Measurements from ENCODE around the gene WDR53. TPM values are rescaled to one million over a fixed set of nuclear protein-coding genes. Genes with fewer than 3 reads are reported as not detected.
"Not testable (repeated sequence)": the region's sequence is repeated elsewhere in the genome, so short reads cannot be mapped to it uniquely, and the experiment has no call there.

WDR53 gene
- 10 to 100 TPM in 1 of 4 donors, 1 to 10 TPM in 3; 2.5 to 12.6 (median 5.5) TPM for total RNA-seq

- Histone ChIP-seq H3K4me3 (peak within 1 kb of the TSS; percentile 80 to 99 (median 88)), H3K27ac (peak within 1 kb of the TSS; percentile 93 to 96 (median 94)), H3K27me3 (no peaks in the 10 kb centered on the region), H3K4me1 (peaks cover 8 to 63% (median 17%) of the 10 kb centered on the region in 3 donors), H3K9me3 (no peaks in the 10 kb centered on the region), H3K36me3 (peaks cover 0 to 11% (median 0%) of the 10 kb centered on the region in 3 donors)
- TF ChIP-seq, protein P1, sequence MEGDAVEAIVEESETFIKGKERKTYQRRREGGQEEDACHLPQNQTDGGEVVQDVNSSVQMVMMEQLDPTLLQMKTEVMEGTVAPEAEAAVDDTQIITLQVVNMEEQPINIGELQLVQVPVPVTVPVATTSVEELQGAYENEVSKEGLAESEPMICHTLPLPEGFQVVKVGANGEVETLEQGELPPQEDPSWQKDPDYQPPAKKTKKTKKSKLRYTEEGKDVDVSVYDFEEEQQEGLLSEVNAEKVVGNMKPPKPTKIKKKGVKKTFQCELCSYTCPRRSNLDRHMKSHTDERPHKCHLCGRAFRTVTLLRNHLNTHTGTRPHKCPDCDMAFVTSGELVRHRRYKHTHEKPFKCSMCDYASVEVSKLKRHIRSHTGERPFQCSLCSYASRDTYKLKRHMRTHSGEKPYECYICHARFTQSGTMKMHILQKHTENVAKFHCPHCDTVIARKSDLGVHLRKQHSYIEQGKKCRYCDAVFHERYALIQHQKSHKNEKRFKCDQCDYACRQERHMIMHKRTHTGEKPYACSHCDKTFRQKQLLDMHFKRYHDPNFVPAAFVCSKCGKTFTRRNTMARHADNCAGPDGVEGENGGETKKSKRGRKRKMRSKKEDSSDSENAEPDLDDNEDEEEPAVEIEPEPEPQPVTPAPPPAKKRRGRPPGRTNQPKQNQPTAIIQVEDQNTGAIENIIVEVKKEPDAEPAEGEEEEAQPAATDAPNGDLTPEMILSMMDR (IDR thresholded peaks at IDR 0.05): peak in 2 of 6 experiments; percentile 2 to 26
- peak in 3 of 4 donors; percentile 51 to 82 (median 57) for TF ChIP-seq POLR2A (IDR thresholded peaks at IDR 0.05)
- DNase-seq: peak; percentile 68
- 0 to 1% methylated on average over 10 to 16 of the region's 87 CpGs for WGBS, 2 donors
- intact Hi-C loops (cut with DNase I): no loop called here
Observed at GRCh38 chr3:196568246-196569002, at the start of gene WDR53, which contains the start of gene FBXO45. Gene WDR53 (minus strand): TSS chr3:196568554. CDS start chr3:196561475, 7,079 bp downstream. Gene FBXO45 (plus strand): TSS chr3:196568660. CDS start chr3:196568985, 325 bp downstream.

- no peak overlapping the region for H3K27ac ChIP-seq
- 68 to 72% methylated on average over 5 of the region's 5 CpGs for WGBS, 2 donors
Observed at GRCh38 chr3:196617256-196617655, 48.9 kb upstream of the WDR53 start.

GRCh38 chr3:196615234-196615633 is 46.9 kb upstream of the WDR53 start:
- peaks cover 4 to 35% (median 22%) of the 10 kb centered on the region in 3 donors for H3K4me1 ChIP-seq
- H3K27me3 ChIP-seq; H3K9me3 ChIP-seq; H3K27ac ChIP-seq; H3K4me3 ChIP-seq; intact Hi-C loops (cut with DNase I); H3K36me3 ChIP-seq; DNase-seq: not testable (repeated sequence)
- WGBS, 2 donors: 90 to 92% methylated on average over 5 to 6 of the region's 6 CpGs

More at GRCh38 chr3:196617256-196617655, 48.9 kb upstream of the WDR53 start:
- peaks cover 4 to 21% (median 14%) of the 10 kb centered on the region in 3 donors for H3K4me1 ChIP-seq
- DNase-seq: no peak
- no peak overlapping the region for H3K4me3 ChIP-seq
- no peaks in the 10 kb centered on the region for H3K36me3 ChIP-seq
- no peaks in the 10 kb centered on the region for H3K9me3 ChIP-seq
- no peaks in the 10 kb centered on the region for H3K27me3 ChIP-seq
- TF ChIP-seq POLR2A (IDR thresholded peaks at IDR 0.05): no peak
- TF ChIP-seq, protein P1 (IDR thresholded peaks at IDR 0.05): no peak
- intact Hi-C loops (cut with DNase I): no loop called here

- Histone ChIP-seq H3K36me3 (no peaks in the 10 kb centered on the region), H3K27me3 (no peaks in the 10 kb centered on the region), H3K4me3 (peak overlapping the region in 1 of 4 donors; percentile 28), H3K4me1 (peaks cover 0 to 37% (median 24%) of the 10 kb centered on the region in 3 donors), H3K9me3 (no peaks in the 10 kb centered on the region), H3K27ac (peak overlapping the region; percentile 29 to 79 (median 70))
- intact Hi-C loops (cut with DNase I): no loop called here
- DNase-seq: no peak
- TF ChIP-seq, protein P1 (IDR thresholded peaks at IDR 0.05): no peak
- no peak for TF ChIP-seq POLR2A (IDR thresholded peaks at IDR 0.05)
- WGBS, 2 donors: 61 to 65% methylated on average over 10 of the region's 10 CpGs
Observed at GRCh38 chr3:196611761-196612483, 43.6 kb upstream of the WDR53 start.

DNA sequence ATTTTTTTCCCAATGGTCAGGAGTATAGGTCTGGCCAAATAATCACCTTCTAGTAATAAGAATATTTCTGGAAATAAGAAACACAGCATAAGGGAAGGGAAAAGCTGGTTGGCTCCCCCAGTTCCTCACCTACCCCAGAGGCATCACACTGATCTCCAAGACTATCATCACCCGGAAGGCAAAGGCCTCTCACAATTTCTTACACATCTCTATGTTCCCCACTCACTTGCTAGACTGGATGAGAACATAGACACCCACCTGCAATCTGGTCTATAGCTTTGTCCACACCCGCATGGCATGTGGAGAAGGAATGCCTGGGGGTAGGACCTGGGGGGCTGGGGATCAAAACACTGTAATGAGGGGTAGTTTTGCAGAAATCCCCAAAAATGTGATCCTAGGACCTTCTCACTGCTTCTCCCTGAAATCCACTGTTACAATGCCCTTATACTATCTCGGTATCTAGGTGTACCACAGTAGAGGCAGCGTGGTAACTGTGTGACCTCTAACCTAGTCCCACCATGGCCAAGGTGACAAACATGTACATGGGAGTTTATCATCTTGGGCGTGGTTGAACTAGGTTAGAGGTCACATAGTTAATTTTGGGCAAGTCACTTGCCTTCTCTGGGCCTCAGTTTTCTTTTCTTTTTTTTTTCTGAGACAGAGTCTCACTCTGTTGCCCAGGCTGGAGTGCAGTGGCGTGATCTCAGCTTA is 41.6 kb upstream of the WDR53 start:
- intact Hi-C loops (cut with DNase I): loop anchor here (5.0 kb wide), 1 partner anchor 77 kb away; no protein-coding TSS in a partner anchor
- no peak for DNase-seq
- peak overlapping the region; percentile 16 to 79 (median 50) for H3K27ac ChIP-seq

More for the DNA sequence above, 41.6 kb upstream of the WDR53 start:
- Histone ChIP-seq H3K4me3 (no peak overlapping the region), H3K27me3 (peaks cover 0 to 4% (median 0%) of the 10 kb centered on the region in 4 donors), H3K9me3 (no peaks in the 10 kb centered on the region), H3K4me1 (peaks cover 0 to 37% (median 24%) of the 10 kb centered on the region in 3 donors), H3K36me3 (no peaks in the 10 kb centered on the region)
- TF ChIP-seq POLR2A (IDR thresholded peaks at IDR 0.05): no peak
- TF ChIP-seq, protein P1 (IDR thresholded peaks at IDR 0.05): no peak
- 70% methylated on average over 5 to 6 of the region's 6 CpGs for WGBS, 2 donors
